IPS DF 19.7 (cell line): ENCODE results near the gene POLD3.
"Not testable (repeated sequence)": the region's sequence is repeated elsewhere in the genome, so short reads cannot be mapped to it uniquely, and the experiment has no call there.

Experiments used
- DNase-seq: peaks from one replicate; pipeline ENCODE4 v3.0.0-alpha.2; 2013; ENCODE audit warnings: low read depth, low spot score

POLD3 gene

DNA sequence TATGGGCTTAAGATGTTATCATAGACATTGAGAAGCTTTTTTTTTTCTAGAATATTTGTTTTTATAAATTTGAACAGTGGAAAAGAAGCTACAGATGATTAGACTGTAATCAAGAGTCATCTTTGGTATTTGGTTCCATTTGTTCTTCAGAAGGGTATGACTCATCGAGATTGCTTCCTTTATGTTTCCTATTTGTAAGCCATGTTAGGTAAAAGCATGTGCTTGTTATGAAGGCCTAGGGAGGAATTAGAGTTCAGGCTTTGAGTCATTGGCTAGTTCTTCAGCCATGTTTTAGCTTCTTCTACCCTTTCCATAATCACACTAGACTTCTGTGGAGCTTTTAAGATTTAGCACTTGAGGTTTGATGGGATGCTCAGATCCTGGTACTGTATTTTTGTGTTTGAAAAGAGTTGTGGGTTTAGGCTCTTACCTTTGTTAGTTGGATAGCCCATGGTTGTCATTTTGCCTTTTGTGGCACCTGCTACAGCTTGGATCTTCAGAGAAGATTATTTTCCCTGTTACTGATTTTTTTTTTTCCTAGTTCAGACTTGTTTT lies 44.3 kb downstream of the POLD3 start:
- no peak for DNase-seq

DNA sequence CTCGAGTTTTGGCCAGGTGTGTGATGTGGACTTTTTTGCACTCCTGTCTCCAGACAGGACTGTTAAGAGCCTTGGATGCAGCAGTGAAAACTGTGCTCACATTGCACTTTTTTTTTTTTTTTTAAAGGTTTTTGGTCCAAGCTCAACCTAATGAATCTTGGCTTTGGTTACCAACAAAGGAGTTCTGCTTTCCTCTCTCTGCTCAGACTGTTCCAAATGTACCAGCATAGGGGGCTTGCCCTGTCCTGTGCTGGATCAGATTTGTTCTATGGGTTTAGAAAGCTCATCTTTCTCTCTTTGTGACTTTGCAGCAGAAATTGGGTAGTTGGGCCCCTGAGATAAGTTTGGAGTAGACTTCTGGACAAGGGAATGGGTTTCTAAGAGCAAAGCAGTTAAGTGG lies 45.3 kb downstream of the POLD3 start:
- no peak for DNase-seq

DNA sequence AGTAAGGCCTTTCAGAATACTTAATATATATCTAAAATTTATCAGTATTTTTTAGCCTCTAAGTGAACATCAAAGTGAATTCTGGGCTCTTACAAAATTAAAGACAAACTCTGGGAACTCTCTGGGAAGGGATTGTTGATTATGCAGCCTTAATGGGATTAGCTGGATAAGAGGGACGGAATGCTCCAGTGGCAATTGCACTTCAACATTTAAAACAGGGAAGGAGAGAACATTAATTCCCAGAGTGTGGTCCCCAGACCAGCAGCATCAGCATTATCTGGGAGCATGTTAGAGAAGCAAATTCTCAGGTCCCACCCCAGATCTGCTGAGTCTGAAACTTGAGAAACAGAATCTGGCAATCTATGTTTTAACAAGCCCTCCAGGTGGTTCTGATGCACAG lies 46.5 kb downstream of the POLD3 start:
- no peak for DNase-seq

DNA sequence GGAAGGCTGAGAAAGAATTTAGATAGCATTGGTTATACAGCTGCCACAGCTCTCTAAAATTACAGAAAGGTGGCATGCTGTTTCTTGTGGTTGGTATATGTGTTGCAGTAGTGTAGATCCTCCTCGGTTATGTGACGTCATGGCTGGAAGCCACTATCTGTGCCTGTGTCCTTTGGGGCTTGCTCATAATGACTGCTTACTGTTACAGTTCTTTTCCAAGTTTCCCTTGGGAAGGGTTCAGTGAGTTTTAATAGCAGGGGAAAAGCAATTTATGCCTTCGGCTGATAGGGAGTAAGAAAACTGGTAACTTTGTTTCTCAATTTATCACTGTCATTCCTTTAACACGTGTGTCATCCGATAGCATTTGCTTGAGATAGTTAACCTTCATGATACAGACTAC lies 47.2 kb downstream of the POLD3 start:
- DNase-seq, result no peak

DNA sequence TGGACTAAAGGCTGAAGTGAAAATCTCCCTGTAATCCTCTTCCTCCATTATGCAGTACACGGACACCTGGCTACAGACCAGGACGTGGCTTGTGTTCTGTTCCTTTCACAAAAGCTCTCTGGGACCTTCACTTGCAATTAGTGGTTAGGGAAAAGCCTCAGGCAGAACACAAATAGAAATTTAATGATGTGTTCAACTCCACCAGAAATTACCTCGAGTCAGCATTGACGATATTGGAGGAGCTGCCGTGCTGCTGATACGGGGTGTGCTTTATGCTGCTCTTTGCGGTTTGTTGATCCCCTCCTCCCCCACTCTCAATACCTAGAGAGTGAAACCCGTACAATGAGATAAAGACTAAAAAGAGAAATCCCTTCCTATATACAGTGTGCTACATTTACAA lies 48.9 kb downstream of the POLD3 start:
- DNase-seq, result no peak

DNA sequence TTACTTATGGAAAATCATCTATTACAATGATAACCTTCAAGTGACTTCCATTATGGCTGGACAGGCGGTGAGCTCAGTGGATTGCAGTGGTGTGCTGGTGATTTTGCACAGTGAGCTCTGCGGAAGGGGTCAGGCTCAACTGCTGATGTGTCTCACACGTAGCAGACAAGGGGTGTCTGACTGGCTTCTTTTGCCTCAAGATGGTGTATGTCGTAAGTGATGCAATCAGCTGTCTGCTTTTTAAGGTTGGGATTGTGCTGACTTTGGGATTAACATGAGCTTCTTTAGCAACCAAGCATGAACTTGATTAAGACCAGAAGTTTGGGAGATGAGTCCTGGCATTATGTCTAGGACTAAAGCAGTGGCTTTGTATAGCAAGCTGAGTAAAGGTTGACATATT lies 49.5 kb downstream of the POLD3 start:
- DNase-seq, result no peak

DNA sequence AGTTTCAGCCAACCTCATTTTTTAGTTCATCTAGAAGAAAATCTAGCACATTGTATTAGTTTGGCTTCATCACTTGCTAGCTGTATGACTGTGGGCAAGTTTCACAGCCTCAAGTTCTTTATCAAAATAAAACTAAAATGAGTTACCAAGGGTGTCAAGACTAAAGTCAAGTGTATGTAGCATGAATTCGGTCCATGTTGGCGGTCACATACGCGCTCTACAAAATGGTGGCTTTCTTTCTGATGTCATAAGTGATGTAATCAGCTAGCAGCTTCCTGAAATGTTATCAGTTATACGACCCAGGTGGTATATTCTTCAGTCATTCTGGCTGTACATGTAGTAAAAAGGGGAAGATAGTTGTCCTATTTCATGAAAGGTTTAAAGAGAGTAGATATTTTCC lies 50.5 kb downstream of the POLD3 start:
- no peak for DNase-seq

DNA sequence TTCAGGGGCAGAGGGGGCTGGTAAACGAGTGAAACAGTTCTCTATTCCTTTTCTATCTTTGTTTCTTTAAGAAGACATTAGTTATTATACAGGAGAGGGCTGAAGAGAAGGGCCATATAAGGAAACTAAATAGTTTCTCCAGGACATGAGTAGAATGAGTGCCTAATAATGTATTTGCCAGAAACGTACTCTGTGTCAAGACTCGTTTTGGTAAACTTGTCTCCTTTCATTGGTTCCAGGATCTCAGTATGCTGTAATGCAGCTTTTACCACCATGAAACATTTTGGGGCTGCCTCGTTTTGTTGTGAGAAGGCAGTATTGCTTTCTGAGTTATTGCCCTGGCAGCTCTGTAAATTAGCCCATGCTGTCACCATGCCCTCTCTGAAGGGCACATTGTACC lies 51.7 kb downstream of the POLD3 start:
- no peak for DNase-seq

DNA sequence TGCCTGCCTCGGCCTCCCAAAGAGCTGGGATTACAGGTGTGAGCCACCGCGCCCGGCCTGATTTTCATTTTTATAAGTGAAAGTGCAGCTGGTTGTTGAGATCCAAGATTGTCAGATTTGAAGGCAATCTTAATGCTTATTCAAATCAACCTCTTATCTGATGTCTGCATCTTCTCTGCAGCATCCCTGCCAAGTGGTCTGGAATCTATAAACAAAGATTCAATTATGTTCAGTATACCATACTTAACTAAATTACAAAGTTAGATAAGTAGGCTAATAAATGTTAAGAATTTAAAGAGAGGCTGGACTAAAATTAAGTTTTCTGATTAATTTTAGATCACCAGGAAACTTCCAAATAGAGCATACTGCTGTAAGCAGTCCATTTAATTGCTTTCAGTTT lies 53.8 kb downstream of the POLD3 start:
- DNase-seq, result no peak

DNA sequence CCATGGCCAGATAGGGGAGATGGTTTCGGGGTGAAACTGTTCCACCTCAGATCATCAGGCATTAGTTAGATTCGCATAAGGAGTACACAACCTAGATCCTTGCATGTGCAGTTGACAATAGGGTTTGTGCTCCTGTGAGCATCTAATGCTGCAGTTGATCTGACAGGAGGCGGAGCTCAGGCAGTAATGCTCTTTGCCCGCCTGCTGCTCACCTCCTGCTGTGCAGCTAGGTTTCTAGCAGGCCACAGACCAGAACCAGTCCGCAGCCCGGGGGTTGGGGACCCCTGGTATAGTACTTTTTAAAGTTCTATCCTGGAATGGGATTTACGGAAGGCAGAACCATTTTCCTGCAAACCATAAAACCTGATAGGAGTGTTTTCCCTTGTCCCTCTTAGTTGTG lies 54.6 kb downstream of the POLD3 start:
- no peak for DNase-seq

DNA sequence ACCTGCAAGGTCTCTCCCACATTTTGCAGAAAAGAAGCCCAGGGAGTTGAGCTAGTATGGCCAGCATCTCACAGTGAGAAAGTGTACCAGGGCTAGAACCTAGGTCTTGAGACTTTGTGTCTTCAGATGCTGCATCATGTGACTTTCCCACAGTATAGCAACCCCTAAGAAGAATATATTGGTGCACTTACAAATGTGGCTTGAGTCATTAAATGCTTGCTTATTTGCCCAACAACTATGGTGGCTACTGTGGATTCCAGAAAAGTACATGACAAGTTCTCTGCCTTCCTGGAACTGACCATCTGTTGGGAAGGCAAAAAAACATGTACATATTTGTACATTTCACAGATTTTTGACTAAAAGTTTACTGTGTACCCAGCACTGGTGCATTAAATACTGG lies 55.0 kb downstream of the POLD3 start:
- DNase-seq, result no peak

DNA sequence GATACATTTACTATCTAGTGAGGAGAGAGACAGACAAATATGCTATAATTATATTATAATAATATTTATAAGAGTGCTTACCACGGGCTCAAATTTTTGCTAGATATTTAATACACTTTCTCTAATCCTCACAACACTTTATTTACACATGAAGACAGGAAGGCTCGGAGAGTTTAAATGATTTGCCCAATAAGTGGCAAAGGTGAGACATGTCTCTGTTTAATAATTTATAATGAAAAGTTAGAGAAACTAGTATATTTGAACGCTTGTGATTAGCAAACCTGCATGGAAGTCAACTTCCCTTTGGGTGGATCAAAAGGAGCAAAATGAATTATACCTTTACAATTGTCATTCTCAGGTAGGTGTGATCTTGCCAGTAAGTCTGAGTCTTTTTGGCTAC lies 55.4 kb downstream of the POLD3 start:
- no peak for DNase-seq

DNA sequence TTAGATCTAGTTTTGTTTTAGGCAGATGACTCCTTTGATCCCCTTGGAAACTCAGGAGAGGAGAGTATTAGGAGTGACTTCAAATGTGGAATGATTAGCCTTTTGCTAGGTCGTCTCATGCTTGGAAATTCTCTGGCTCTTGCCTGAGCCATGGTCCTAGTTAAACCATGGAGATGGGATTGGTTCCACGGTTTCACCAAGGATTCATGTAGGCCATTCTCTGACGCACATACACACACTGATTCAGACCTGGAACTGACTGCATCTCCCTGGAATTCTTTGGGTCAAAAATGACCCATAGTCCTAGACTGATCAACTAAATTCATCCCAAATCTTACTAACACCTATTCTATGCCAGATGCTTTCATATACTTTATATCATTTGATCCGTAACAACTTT lies 56.5 kb downstream of the POLD3 start:
- no peak for DNase-seq

DNA sequence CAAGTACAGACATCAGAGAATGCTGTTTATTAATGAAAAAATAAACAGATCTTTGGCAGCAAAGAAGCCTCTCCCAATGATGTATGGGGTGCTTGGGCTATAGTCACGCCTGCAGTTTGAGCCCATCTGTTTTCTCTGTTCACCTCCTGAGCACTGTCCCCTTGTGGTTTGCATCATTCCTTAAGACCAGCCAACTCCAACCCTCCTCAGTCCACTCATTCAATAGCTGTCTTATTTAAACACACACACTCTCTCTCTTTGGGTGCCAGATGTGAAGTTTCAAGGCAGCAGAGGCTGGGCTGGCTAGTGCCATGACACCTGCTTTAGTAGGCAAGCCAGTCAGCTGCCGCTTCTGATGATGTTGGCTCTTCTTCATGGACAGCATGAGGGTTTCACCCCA lies 58.1 kb downstream of the POLD3 start:
- no peak for DNase-seq

DNA sequence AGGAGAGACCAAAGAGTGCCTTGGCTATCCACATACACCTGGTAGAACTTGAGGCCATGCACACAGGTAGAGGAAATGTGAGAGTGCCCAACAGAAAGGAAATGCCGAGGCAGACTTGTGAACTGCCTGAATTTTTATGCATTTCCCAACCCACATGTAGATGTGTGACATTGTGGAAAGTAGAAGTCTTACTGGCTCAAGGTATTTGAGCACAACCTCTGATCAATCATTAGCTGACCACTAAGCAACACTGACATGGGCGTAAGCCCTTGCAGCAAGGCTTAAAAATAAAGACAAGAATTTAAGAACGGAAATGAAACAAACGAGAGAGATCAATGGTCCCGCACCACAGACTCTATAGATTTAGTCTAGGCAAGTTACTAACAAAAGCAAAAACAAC lies 62.6 kb downstream of the POLD3 start:
- DNase-seq, result no peak

DNA sequence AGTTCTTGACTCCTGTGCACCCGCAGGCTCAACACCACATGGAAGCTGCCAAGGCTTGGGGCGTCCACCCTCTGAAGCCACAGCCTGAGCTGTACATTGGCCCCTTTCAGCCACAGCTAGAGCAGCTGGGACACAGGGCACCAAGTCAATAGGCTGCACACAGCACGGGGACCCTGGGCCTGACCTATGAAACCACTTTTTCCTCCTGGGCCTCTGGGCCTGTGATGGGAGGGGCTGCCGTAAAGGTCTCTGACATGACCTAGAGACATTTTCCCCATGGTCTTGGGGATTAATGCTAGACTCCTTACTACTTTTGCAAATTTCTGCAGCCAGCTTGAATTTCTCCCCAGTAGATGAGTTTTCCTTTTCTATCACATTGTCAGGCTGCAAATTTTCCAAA lies 66.7 kb downstream of the POLD3 start:
- DNase-seq, result not testable (repeated sequence)

DNA sequence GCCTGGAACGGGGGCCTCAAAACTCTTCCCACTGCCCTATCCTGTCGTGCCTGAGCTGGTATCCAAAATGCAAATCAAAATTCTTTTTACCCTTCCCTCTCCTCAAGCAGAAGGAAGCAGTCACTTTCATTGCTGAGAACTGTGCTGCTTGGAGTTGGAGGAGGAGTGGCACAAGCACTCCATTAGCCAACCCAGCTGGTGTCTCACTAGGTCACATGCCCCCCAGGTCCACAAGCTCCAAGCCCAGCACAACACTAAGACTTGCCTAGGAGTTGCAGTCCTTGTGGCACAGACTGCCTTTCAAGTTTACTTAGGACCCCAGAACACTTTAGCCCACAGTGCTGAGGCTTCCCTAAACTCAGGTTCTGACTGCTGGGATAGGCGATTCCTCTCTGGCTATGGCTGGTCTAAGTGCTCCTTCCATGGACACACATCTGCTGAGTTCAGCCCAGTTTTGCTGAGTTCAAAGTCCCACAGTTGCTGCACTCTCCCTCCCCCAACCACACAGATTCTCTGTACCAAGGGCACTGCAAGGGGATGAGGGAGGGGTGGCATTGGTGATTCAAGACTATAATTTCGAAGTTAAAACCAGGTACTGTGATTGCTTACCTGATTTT lies 70.2 kb downstream of the POLD3 start:
- no peak for DNase-seq

DNA sequence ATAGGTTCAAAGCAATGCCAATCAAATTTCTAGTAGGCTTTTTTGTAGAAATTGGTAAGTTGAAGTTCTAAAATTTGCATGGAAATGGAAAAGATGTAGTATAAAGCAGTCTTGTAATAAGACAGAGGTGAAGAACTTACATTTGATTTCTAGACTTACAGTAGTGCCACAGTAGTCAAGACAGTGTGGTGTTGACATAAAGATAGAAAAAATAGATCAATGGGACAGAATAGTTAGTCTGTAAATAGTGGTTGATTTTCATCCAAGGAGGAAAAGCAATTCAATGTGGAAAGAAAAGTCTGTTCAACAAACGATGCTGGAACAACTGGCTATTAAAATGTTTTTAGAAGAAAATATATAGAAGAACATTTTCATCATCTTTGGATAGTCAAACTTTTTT lies 70.9 kb downstream of the POLD3 start:
- DNase-seq, result no peak

DNA sequence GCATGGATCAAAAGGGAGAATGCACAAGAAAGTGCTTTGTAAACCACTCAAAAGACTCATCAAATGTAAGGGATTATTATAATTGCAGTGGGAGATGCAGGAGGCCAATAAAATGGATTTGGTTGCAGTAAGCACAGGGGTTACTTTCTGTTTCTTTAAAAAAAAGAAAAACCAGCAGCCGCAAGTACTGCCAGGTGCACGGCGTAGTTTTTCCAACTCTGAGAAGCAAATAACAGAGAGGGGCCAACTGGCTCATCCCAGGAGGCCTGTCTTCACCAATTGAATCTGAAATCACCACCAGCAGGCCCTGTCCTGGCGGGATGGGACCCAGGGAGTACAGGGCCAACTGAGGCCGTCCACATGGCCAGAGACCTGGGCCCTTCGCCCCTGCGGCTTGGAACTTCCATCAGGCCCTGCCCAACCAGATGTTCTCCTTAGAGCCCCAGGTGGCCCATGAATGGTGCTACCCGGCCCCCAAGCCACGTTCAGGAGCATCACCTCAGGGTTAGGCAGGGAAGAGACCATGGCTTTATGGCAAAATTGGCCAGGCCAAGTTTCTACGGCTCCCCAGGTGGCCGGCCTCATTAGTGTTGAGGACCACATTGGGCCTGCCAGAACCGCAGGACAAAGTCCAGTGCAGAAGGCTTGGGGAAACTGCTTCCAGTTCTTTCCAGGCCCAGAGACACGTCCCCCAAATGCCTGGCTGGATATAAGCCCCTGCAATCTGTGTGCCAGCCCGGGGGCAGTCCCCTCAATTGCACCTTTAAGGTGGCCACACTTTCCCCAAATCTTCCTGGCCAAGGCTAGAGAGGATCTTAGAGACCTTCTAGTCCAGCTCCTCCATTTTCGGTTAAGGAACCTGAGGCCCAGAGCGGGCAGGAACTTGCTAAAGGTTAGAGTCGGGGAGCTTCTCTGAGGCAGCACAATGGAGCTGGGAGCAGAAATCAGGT lies 77.1 kb downstream of the POLD3 start:
- no peak for DNase-seq

DNA sequence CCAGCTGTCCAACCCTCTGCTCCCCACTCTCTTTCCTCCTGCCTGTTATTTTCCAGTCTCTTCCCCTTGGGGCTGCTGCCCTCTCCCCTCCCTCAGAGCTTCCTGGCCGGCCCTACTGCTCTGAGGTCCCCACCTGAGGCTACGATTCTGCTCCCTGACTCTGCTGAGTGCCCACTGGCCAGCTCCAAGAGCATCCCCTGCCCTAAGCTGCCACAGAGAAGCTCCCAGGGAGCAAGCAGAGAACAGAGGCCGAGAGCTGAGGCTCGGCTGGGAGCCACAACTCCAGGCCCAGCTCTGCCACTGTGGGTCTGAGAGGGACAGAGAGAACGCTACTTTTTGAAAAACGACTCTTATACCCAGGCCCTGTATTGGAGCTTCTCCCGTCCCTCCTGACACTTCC lies 77.8 kb downstream of the POLD3 start:
- no peak for DNase-seq

DNA sequence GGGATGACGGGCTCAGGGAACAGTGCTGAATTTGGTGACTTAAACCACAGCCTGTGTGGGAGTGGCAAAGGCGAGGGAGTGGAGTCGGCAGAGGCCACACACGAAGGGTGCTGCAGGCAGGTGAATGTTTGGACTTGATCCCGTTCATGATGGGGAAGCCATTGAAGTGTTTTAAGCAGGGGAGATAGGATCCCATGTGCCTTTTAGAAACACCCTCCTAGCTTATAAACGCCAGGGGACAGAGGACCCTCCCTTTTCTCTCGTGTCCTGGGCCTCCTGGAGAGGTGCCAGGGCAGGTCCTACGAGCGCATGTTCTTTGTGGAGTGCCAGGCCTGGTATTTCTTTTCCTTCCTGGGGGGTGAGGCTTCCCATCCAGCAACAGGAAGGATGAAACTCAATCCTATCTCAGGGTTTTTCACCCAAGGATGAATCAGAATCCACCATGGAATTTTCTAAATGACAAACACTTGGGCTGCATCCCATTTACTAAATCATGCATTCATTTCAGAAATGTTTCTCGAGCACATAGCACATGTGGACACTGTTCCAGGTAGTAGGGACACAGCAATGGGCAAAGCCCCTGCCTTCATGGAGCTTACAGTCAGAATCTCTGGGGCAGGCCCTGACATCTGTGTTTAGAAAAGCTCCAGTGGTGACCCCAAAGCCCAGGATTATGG lies 79.3 kb downstream of the POLD3 start:
- no peak for DNase-seq

DNA sequence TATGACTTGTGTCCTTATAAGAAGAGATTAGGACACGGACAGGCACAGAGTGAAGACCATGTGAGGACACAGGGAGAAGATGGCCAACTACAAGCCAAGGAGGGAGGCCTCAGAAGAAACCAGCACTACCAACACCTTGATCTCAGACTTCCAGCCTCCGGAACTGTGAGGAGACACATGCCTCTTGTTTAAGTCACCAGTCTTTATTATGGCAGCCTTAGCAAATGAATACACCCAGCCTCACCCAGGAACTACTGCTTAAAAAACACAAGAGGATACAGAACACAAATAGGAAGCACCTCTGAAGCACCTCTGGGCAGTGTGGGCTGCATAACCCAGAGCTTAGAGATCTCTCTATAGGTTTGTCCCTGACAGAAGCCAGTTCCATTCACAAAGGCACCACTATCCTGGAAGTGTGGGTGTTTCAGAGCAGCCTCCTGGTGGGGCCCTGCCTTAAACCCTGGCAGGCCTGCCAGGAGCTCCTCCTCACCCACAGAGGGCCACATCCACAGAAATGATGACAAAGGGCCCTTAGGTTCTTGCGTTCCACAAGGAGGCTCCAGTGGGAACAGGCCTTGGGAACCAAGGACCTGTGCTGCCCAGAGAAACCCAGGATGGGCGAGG lies 80.1 kb downstream of the POLD3 start:
- no peak for DNase-seq
